ENCODE measurements around the gene EVI5L.

- TF ChIP-seq, protein P1, sequence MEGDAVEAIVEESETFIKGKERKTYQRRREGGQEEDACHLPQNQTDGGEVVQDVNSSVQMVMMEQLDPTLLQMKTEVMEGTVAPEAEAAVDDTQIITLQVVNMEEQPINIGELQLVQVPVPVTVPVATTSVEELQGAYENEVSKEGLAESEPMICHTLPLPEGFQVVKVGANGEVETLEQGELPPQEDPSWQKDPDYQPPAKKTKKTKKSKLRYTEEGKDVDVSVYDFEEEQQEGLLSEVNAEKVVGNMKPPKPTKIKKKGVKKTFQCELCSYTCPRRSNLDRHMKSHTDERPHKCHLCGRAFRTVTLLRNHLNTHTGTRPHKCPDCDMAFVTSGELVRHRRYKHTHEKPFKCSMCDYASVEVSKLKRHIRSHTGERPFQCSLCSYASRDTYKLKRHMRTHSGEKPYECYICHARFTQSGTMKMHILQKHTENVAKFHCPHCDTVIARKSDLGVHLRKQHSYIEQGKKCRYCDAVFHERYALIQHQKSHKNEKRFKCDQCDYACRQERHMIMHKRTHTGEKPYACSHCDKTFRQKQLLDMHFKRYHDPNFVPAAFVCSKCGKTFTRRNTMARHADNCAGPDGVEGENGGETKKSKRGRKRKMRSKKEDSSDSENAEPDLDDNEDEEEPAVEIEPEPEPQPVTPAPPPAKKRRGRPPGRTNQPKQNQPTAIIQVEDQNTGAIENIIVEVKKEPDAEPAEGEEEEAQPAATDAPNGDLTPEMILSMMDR (IDR thresholded peaks at IDR 0.05): no peak
- no peak for TF ChIP-seq POLR2A (IDR thresholded peaks at IDR 0.05)
Observed at GRCh38 chr19:7801020-7801570, 28.9 kb upstream of the EVI5L start.
